ENCODE data around the gene CRYL1.

The CRYL1 gene

GRCh38 chr13:20526664-20527063 is 1.0 kb upstream of the CRYL1 start:
- no peak for DNase-seq

GRCh38 chr13:20525144-20525600 is 485 bp downstream of the CRYL1 start:
- DNase-seq = no peak

DNA sequence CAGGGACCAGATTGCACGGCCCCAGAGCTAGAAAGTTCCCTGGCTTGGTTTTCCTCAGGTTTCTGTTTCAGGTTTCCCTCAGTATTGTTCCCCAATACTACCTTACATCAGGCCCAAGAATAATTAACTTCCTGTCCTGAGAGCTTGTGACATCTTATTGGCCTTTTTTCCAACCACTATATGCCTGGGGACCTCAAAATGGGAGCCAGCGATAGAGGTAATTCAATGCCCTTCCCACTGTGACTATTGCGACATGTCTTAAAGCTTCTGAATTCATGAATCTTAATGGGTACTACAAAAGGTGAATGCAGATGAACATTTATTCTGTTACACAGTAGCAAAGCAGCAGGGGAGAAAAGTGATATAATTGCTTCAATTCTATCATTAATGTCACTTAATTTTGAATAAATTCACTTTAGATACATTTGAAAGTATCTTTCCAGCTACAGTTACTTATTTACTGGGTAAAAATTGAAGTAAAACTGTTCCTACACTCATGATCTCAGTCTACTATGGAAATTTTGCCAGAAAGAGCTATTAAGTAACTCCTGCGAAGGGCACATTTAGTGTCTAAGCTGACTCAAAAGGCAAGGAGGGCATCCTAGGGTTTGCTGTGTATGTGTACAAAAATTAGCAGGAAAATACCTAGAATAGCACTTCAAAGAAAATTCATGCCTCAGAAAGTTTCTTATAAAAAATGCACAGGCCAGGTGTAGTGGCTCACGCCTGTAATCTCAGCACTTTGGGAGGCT is 4.1 kb downstream of the CRYL1 start:
- DNase-seq = peak; percentile 24

DNA sequence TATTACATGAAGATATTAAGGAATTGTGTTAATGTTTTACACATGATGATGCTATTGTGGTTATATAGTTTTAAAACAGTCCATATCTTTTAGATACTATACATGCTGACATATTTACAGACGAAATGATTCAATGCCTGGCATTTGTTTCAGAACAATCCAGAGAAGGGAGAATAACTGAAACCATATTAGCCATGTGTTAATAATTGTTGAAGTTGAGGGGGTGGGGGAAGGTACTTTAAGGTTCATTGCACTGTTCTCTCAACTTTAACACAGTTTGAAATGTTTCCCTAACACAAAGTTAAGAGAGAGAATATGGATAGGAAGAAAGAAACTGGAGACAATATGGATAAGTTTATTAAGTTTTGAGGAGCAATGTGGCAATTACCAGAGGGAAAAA is 5.8 kb downstream of the CRYL1 start:
- no peak for DNase-seq

- DNase-seq = no peak
Measured at GRCh38 chr13:20518660-20519100, 7.0 kb downstream of the CRYL1 start.

DNA sequence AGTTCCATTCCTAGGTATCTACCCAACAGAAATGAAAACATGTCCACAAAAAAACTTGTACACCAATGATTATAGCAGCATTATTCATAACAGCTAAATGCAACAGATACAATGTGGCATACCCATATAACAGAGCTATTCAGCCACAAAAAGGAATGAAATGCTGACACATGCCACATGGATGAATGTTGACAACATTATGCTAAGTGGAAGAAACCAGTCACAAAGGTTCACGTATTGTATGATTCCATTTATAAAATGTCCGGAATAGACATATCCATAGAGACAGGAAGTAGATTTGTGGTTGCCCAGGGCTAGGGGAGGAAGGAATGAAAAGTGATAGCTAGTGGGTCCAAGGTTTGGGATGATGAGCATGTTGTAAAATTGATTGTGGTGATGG is 10.8 kb downstream of the CRYL1 start:
- DNase-seq = no peak

DNA sequence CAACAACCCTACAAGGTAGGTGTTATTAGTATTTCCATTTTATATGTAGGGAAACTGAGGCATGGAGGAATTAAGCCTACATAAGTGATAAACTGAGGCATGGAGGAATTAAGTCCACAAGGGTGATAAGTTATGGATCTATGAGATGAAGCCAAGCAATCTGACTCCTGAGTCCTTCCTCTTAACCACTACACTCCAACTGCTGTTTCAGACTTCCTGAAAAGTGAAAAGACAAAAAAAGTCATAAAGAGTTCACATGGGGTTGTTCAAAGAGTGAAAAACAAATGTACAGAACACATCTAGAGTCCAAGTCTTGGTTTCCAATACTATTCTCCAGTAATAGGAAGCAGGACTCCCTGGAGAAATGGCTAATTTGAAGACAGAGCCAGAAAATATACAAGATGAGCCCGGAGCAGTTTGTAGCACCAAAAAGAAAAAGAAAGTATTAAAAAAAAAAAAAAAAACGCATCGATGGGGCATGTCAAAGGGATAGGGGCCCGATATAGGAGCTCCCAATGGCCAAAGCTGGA is 12.1 kb downstream of the CRYL1 start:
- no peak for DNase-seq

DNA sequence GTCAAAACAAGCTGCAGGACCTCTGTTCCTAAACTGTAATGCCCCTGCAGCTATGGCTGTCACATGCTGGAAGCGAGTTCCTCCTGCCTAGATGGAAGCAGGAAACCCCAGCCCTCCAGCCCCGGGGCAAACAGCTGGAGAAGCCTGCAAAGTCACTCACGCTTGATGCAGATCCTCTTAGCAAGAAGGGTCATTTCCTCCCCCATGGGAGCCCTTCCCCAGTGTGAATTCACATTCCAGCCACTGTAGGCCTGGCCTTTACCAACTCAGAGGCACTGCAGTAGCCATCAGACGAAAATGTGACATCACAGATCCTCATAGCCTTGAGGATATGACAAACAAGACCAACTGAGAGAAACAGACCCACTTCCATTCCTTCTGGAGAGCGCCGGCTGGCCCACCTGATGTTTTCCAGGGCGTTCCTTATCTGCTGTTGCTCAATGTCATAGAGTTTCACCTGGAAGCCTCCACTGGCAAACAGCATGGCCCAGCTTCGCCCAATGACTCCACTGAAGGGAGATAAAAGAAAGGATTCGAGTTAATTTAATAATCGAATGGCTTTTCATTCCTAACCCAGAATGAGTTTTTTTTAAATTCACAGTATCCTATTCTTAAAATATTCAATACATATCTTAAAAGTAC is 13.5 kb downstream of the CRYL1 start:
- no peak for DNase-seq

- DNase-seq = no peak
Measured at GRCh38 chr13:20506696-20507095, 19.0 kb downstream of the CRYL1 start.

DNA sequence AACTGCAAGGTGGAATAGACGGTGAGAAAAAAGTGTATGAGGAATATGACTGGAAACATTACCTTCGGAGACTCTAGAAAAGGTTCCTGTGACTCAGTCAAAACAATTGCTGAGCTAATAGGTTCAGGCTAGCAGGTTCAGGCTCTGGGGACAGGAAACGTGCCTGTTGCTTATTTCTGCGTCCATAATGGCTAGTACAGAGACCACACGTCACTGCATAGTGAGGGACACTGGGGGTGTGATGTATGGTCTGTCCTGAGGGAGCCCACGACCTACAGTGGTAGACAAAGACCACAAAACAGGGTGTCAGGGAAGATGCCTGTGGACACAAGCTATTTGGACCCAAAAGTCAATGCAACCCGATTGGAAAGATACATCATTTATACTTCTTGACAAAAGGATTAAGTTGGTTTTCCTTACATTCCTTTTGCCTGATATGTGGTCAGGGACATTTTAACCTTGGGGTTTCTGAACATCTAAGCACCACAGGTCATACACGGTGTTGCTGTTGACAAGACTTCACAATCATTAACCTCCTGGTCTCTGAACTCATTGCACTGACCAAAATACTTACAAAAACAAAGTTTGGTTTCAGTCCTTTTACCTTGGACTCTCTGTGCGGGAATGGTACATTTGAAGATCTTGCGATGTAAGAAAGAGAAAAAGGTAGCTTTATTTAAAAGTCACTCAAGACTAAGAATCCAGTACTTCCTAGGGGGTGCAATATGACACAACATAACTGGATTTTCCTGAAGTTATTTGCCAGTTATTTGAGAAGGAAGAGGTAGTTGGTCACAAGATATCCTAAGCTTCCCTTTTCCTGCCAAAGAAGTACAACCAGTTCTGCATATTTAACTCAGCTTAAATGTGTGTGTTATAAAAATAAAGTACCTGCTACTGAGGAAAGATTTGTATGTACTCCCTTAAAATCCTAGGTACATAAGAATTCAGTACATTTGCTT is 20.0 kb downstream of the CRYL1 start:
- peak; percentile 33 for DNase-seq

- DNase-seq = no peak
Measured at GRCh38 chr13:20503088-20504083, 22.3 kb downstream of the CRYL1 start.

GRCh38 chr13:20501592-20501991 is 24.1 kb downstream of the CRYL1 start:
- no peak for DNase-seq

GRCh38 chr13:20501120-20501519 is 24.5 kb downstream of the CRYL1 start:
- peak; percentile 45 for DNase-seq

DNA sequence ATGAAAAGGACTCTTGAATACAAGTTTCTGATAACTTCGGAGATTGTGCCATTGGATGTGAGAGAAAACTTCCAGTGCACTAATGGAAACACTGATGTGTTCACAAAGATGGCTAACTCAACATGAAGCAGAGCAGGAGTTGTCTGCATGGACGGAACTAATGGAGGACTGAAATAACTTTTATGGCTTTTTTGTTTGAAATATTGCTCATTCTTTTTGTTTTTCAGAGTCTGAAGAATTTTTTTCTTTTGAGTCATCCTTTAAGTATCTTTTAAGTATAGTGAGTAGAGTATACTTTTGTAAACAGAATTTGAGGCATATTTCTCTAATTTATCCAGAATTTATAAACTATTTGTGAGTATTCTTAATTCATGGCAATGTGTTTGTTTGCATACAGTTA is 25.7 kb downstream of the CRYL1 start:
- no peak for DNase-seq

GRCh38 chr13:20498659-20499058 is 27.0 kb downstream of the CRYL1 start:
- no peak for DNase-seq

DNA sequence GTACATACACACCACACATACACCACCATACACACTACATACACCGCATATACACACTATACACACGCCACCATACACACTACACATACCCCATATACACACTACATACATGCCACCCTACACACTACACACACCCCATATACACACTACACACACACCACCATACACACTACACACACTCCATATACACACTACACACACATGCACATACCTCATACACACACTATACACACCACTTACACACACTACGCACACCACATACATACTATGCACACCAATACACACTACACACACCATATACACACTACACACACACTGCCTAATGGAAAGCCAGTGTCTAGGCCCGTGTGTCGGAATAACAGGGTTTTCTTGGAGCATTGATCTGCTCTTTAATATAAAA is 27.5 kb downstream of the CRYL1 start:
- DNase-seq = no peak

GRCh38 chr13:20497006-20497775 is 28.5 kb downstream of the CRYL1 start:
- DNase-seq = no peak

GRCh38 chr13:20495087-20496023 is 30.3 kb downstream of the CRYL1 start:
- peak; percentile 67 for DNase-seq

- no peak for DNase-seq
Measured at GRCh38 chr13:20494656-20495055, 31.0 kb downstream of the CRYL1 start.

DNA sequence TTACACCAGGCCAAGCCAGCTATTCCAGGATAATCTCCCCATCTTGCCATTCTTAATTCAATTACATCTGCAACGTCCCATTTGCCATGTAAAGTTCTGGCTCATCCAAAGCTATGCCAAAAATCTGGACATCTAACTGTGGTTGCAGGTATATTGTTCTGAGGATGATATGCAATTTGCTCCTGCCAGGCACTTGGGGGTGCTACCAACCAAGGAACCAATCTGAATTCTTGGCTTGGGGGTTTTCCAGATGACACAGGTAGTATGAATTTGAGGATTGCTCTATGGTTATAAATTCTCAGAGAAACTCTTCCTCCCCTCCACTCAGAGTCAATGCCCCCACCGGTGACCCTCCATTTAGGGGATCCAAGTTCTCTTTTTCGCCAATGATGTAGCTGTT is 33.0 kb downstream of the CRYL1 start:
- peak; percentile 27 for DNase-seq
